Measurements from ENCODE around the gene RBM33. TPM values are rescaled to one million over a fixed set of nuclear protein-coding genes. Genes with fewer than 3 reads are reported as not detected.

RBM33 gene
- total RNA-seq, 1 donor from 2014 or later: 40.6 TPM

DNA sequence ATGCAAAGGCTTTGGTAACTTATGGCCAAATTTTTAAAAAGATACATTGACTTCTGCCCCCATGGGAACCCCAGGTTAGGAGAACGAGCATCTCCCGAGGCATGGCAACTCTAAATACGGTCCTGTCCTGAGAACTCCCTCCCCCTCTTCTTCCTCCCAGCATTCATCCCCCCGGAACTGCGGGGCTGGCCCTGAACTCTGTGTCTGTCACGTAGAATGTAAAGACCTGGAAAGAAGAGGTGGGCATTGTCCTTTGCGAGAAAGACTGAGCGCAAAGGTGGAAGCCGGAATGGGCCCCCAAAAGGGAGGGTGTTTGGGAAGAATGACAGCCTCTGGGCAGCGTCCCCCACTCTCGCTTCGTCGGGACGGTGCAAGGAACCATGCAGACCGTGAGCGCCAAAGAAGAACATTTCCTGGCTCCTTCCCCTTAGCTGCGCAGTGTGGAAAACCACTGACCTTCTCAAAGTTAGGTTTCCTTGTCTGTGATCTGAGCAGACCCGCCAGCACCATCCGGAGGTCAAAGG lies 146.8 kb downstream of the RBM33 start:
- DNase-seq (ENCODE audit: low spot score) (no peak), ATAC-seq (no peak)

DNA sequence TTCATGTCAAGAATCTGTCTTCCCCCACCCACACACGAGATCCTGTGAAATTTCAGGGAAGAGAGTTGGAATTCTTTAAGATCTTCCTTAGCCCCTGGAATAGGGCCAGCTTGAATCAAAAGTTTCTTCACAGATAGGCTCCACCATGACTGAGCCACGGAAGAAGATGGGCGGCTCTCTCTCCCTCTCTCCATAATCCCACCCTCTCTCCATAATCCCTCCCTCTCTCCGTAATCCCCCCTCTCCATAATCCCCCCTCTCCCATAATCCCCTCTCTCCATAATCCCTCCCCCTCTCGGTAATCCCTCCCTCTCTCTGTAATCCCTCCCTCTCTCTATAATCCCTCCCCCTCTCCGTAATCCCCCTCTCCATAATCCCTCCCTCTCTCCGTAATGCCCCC lies 147.4 kb downstream of the RBM33 start:
- DNase-seq (ENCODE audit: low spot score) (no peak), ATAC-seq (no peak)

DNA sequence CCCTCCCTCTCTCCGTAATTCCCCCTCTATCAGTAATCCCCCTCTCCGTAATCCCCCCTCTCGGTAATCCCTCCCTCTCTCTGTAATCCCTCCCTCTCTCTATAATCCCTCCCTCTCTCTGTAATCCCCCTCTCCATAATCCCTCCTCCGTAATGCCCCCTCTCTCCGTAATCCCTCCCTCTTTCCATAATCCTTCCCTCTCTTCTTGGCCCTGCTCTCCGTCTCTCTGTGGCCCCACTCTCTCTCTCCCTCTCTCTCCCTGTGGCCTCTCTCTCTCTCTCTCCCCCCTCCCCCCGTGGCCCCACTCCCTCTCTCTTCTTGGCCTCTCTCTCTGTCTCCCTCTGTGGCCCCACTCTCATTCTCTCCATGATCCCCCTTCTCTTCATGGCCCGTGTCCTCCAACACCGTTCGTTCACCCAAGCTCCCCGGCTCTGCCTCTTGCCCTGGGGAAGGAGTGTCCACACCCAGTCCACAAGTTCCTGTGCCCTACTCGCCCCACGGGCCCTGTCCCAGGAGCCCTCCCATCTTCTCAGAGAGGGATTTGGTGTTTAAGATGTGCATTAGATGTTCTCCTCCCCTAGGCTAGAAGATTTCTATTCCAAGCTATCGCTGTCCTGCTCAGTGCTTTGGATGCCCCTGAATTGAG lies 148.0 kb downstream of the RBM33 start:
- no peak for ATAC-seq
- no peak for DNase-seq (ENCODE audit: low spot score)

GRCh38 chr7:155792999-155793560 lies 148.6 kb downstream of the RBM33 start:
- no peak for ATAC-seq
- DNase-seq (ENCODE audit: low spot score): no peak

DNA sequence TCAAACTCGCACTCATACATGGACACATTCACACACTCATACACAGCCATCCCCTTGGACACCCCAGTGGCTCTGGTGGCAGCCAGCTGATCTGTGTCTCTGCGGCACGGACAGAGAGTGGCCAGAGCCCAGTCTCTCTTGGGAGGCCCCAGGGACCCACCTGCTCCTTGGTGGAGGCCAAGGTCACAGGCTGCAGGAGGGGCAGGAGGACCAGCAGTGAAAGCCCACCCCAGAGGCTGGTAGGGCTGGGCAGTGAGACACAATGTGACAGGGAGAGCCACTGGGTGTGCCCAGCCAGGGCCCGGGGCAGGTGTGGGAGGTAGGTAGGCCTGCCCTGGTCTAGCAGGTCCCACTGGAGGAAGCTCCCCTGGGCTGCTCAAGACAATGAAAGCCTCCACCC lies 149.3 kb downstream of the RBM33 start:
- DNase-seq (ENCODE audit: low spot score) (no peak), ATAC-seq (no peak)

- ATAC-seq (no peak), DNase-seq (ENCODE audit: low spot score) (no peak)
Measured at GRCh38 chr7:155794196-155794595, 149.7 kb downstream of the RBM33 start.

DNA sequence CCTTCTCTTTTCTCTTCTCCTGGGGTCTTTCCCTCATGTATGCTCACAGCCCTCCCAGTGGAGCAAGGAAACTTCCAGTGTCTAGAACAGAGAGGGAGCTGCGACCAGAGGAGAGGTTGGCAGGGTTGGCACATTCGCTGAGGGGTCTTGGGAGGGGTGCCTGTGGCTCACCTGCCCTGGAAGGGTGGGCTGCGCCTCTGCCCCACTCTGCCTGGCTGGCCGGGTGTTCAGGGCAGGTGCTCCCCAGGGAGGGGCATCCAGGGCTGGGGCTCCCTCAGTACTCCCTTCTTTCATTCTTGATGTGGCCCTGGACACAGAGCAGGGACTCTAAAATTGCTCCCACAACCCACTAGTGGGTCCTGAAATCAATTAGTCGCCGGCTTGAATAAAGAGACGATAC lies 150.9 kb downstream of the RBM33 start:
- ATAC-seq: no peak
- no peak for DNase-seq (ENCODE audit: low spot score)

- DNase-seq (ENCODE audit: low spot score): no peak
- no peak for ATAC-seq
Measured at GRCh38 chr7:155795951-155796350, 151.5 kb downstream of the RBM33 start.

DNA sequence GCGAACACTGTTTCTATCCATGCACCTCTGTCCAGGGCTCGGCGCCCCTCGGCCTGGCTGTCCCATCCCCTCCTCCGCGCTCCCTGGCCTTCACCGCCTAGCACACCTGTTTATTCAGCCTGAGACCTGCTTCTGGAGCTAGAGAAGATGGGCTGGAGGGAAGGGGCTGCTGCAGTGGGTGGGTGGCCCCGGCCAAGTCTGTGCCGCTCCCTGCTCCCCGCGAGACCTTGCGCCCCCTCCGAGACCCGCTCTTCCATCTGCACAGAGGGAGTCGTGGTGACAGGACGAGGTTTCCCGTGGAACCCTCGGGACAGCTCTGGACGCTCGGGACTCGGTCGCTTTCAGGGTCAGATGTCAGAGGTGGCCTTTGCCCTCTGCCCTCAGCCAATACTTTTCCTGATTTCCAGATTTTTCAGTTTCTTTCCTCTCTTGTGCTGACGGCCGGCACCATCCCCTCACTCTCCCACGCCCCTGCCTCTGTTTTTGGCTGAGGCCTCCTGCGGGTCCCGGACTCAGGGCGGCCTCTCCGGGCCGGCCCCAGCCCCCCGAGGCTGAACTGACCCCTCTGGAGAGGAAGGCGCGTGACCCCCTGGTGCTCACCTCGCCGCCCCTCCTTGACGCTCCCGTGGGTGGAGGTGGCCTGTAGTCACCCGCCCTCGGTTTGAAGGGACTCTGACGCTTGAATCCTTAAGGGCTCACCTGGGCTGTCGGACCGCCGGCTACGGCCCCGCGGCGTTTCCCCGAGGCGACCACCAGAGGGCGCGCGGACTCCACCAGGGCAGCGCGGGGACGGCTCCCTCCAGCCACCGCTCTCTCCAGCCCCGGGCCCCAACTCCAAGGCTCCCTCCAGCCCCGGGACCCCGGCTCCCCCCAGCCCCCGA lies 152.2 kb downstream of the RBM33 start:
- DNase-seq (ENCODE audit: low spot score): peak; percentile 80
- peak; percentile 91 for ATAC-seq

DNA sequence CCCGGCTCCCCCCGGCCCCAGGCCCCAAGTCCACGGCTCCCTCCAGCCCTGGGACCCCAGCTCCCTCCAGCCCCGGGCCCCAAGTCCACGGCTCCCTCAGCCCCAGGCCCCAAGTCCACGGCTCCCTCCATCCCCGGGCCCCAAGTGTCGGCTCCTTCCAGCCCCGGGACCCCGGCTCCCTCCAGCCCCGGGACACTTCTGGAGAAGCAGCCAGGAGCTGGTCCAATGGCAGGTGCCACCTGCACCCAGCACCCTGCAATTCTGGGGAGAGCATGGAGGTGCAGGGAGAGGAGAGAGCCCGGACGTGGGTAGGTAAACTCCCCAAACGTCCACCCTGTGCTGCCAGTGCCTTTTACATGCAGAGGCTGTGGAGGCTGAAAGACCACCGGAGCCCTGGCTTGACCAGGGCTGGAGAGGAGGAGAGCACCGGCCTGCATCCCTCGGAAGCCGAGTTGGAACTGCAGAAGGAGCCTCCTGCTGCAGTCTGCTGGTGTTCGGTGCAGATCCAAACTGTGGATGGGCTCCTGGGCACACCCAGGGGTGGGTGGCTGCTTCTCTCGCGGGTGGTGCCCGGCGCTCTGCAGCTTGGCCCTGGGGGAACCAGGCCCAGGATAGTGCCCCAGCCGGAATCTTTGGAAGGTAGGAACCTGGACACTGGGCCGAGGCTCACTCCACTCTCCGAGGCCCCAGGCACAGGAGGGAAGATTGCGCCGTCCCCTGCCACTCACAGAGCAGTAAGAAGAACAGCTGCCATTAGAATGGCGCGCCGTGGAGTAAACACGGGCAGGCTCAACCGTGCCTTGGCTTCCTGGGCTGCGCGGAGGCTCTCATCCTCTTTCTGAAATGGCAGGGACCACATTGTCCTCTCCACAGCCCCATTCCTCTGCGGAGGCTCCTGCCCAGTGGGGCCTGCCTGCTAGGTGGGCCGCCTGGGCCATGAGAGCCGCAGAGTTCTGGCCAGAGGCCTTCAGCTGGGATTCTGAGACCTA lies 153.1 kb downstream of the RBM33 start:
- peak; percentile 18 for ATAC-seq

DNA sequence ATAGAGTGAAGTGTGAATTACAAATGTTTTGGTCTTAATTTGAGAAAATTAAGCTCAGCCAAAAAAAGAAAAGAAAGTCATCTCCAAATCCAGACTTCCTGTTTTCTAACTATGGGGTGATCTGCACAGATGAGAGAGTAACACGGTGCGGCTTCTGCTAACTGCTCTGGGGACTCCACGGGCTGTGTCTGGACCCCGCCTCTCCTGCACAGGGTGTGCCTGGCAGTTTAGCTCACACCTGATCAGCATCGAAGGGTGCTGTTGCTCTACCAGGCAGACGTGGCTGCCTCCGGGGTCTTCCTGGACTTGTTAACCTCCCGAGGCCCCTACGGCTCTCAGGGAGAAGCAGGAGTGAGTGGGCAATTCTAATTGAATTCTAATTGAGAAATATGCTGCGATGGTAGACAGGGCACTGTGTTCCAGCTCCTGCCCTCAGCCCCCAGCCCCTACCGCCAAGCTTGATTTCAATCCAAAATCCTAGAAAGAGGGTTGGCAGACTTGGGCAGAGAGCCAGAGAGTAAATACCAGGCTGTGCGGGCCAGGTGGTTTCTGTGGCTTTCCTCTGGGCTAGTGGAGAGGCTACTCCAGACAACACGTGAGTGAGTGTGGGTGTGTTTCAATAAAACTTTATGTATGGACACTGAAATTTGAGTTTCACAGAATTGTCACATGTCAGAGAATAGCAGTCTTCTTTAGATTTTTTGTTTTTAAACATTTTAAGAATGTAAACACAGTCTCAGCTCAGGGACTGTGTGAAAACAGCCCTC lies 154.4 kb downstream of the RBM33 start:
- DNase-seq (ENCODE audit: low spot score): no peak
- no peak for ATAC-seq

More for the DNA sequence above, 153.1 kb downstream of the RBM33 start:
- DNase-seq (ENCODE audit: low spot score): no peak

GRCh38 chr7:155799514-155799913 lies 155.1 kb downstream of the RBM33 start:
- peak; percentile 70 for DNase-seq (ENCODE audit: low spot score)

DNA sequence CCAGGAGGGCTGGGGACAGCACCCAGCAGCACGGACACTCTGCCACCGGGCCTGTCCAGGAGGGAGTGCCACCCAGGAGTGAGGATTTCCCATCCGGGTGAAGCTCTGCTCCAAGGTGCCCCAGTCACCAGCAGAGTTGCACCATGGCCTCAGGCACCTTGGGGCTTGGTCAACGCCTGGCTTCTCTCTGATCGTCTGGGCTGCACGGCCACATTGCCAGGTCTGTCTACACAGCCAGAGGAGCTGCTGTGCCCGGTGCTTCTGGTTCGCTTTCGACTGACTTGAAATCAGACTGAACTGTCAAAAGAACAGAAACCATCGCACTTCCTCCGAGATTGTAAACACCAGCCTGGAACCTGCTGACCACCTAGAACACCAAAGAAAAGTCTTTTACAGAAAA lies 155.8 kb downstream of the RBM33 start:
- no peak for ATAC-seq
- no peak for DNase-seq (ENCODE audit: low spot score)

More at GRCh38 chr7:155799514-155799913, 155.1 kb downstream of the RBM33 start:
- peak; percentile 36 for ATAC-seq

- DNase-seq (ENCODE audit: low spot score): no peak
- peak; percentile 17 for ATAC-seq
Measured at GRCh38 chr7:155800741-155801267, 156.3 kb downstream of the RBM33 start.

DNA sequence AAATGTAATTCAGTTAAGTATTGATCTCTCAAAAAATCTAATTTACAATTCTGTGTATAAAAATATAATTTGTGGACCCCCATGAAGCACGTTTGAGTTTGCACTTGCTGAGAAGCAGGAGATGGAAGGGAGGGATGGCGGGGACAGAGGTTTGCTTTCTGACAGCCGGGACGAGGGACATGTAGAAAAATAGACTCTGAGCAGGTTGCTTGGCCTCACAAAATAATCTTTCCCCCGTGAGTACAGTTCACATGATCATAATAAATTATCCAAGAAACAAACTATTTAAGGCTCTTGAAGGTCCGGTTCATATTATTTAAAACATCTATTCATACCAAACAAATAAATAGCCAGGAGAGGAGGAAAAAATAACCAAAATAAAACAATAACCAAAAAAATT lies 157.8 kb downstream of the RBM33 start:
- no peak for DNase-seq (ENCODE audit: low spot score)
- no peak for ATAC-seq

DNA sequence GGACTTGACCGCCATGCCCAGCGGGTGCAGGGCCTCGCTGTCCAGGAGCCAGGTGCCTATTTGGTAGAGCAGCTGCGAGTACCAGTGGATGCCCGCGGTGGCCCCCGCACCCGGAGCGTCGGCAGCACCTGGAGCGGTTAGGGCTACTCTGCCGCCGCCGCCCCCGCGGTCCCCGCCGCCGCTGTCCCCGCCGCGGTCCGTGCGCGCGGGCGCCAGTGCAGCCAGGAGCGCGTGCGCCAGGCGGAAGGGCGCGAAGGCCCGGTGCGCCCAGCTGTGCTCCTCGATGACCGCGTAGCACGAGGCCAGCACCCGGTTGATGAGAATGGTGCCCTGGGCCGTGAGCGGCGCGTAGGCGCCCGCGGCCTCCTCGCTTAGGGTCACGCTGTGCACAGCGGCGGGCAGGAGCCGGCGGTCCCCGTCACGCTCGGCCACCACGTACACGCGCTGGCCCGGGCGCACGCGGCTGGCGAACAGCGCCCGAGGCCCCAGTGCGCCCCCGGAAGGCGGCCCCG lies 158.5 kb downstream of the RBM33 start:
- ATAC-seq: no peak
- DNase-seq (ENCODE audit: low spot score): no peak

GRCh38 chr7:155803418-155804376 lies 159.2 kb downstream of the RBM33 start:
- no peak for ATAC-seq
- no peak for DNase-seq (ENCODE audit: low spot score)

- ATAC-seq (no peak), DNase-seq (ENCODE audit: low spot score) (no peak)
Measured at GRCh38 chr7:155804431-155804831, 160.0 kb downstream of the RBM33 start.
